ENCODE data around the gene SCAANT1.

DNA sequence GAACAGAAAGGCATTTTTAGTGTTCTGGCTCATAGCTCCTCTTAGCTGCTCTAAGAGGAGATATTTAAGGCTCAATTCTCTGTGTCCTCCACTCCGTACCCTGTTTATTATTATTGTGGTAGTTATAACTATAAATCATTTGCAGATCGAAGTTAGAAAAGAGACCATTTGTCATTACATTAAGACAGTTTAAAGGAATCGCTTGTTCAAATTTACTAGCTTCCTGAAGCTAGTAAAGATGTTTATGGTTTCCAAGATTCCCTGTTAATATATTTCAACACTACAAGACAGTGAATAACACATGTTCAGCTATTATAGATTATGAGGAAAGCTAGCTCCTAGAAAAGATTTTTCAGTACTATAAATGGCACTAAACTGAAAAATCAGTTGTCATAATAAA is 35.9 kb downstream of the SCAANT1 start:
- no peak for TF ChIP-seq EZH2 (IDR thresholded peaks at IDR 0.05; ENCODE audit: low read length, missing control alignments)
- TF ChIP-seq CTCF (conservative IDR thresholded peaks at IDR 0.05 in 1 of 2, IDR thresholded peaks at IDR 0.05 in 1 of 2; ENCODE audit: low read depth in 1 of 2, low read length in 2 of 2) = no peak

Measured in fibroblast of lung (primary cell).